NCI-H128 (cell line): Measurements from ENCODE around the gene PACSIN2.

Source experiments
- DNase-seq: peaks from one replicate; lab custom pipeline; 2025; ENCODE audit not compliant: unreplicated experiment; lab: John Stamatoyannopoulos, UW

Gene PACSIN2

DNA sequence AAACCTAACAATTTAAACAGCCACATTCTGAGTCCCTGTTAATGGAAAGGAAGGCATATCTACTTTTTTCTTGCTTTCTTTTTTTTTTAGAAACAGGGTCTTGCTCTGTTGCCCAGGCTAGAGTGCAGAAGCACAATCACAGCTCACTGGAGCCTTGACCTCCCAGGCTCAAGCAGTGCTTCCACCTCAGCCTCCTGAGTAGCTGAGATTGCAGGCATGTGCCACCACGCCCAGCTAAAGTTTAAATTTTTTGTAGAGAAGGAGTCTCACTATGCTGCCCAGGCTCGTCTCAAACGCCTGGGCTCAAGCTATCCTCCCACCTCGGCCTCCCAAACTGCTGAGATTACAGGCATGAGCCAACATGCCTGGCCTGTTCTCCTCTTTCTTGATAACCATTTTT, 183.2 kb downstream of the PACSIN2 start:
- no peak for DNase-seq

- no peak for DNase-seq
Observed at GRCh38 chr22:42830161-42830560, 184.8 kb downstream of the PACSIN2 start.

- DNase-seq, result no peak
Observed at GRCh38 chr22:42829302-42829701, 185.6 kb downstream of the PACSIN2 start.

GRCh38 chr22:42825796-42826195, 189.2 kb downstream of the PACSIN2 start:
- no peak for DNase-seq

DNA sequence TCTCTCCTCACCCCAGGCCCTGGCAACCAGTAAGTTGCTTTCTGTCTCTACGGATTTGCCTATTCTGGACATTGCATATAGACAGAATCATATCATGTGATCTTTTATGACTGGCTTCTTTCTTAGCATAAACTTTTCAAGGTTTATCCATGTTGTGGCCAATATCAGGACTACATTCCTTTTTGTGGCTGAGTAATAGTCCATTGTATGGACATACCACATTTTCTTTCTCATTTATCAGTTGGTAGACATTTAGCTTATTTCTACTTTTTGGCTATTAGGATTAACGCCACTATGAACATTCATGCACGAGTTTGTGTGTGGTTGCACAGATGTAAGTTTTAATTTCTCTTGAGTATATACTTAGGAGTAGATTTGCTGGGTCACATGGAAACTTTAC, 193.6 kb downstream of the PACSIN2 start:
- no peak for DNase-seq

DNA sequence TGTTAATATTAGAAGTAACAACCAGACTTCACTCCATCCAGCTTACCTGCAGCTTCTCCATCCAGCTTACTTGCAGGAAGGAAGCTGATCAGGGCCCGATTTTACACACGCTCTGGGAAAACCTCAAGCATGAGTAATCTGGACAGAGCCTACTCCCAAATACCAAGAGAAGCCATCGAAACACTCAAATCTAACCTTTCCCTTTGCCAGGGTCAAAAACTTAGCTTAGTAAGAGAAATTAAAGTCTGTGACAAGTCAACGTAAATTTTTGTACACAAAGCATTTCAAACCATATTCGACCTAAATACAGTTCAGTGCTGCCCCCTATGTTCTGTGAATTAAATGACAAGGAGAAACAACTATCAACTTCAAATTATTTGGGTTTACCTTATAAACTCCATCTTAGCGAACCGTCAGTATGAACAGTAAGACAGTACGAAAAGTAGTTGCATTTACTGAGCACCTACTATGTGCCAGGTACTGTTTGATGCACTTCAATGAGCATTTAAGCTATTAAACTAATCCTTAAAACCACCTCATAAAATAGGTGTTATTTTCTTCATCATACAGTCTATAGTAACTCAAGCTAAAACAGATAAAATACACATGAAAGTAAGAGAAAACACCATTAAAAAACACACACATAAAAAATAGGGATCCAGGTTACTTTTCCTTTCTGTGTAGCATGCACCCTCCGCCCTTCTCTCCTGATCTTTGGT, 194.7 kb downstream of the PACSIN2 start:
- DNase-seq, result no peak
